GM10266 (cell line): ENCODE results near the gene NEDD9.

ENCODE experiments used
- DNase-seq: peaks from one replicate; pipeline ENCODE4 v3.0.0; 2012; ENCODE audit errors: extremely low spot score
- TF ChIP-seq, protein P1 (sequence below): IDR thresholded peaks from 2 replicates; pipeline ENCODE4 v1.5.1; 2012; ENCODE audit warnings: mild to moderate bottlenecking, low read depth; ENCODE audit not compliant: control insufficient read depth, insufficient read depth; ENCODE audit errors: missing control alignments

The NEDD9 gene

GRCh38 chr6:11143394-11144371 lies 88.8 kb downstream of the NEDD9 start:
- TF ChIP-seq, protein P1, sequence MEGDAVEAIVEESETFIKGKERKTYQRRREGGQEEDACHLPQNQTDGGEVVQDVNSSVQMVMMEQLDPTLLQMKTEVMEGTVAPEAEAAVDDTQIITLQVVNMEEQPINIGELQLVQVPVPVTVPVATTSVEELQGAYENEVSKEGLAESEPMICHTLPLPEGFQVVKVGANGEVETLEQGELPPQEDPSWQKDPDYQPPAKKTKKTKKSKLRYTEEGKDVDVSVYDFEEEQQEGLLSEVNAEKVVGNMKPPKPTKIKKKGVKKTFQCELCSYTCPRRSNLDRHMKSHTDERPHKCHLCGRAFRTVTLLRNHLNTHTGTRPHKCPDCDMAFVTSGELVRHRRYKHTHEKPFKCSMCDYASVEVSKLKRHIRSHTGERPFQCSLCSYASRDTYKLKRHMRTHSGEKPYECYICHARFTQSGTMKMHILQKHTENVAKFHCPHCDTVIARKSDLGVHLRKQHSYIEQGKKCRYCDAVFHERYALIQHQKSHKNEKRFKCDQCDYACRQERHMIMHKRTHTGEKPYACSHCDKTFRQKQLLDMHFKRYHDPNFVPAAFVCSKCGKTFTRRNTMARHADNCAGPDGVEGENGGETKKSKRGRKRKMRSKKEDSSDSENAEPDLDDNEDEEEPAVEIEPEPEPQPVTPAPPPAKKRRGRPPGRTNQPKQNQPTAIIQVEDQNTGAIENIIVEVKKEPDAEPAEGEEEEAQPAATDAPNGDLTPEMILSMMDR, result no peak
- DNase-seq, result no peak

DNA sequence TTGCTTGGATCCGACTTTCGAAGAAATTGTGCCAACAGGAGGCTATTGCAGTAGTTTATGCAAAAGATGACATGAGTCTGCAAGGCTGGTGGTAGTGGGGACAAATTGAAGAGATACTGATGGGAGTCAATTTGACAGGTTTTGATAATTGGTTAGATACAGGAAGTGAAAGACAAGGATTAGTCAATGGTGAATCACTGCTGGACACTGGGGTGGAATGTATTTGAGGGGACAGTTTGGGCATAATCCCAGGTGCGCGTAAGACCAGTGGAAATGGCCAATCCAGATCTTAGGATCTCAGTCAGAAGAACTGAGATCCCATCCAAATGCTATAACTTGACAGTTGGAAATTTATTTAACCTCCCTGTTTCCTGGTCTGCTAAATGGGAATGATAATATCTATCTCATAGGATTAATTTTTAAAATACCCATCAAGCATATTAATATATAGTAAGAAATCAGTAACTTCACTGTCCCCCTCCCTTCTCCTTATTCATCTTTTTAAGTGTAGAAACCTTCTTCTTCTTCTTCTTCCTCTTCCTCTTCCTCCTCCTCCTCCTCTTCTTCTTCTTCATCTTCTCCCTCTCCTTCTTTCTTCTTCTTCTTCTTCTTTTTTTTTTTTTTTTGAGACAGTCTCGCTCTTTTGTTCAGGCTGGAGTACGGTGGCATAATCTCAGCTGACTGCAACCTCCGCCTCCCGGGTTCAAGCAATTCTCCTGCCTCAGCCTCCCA lies 90.0 kb downstream of the NEDD9 start:
- TF ChIP-seq, protein P1, result no peak
- DNase-seq, result no peak

- TF ChIP-seq, protein P1, result no peak
- no peak for DNase-seq
Observed at GRCh38 chr6:11141295-11141694, 91.2 kb downstream of the NEDD9 start.

DNA sequence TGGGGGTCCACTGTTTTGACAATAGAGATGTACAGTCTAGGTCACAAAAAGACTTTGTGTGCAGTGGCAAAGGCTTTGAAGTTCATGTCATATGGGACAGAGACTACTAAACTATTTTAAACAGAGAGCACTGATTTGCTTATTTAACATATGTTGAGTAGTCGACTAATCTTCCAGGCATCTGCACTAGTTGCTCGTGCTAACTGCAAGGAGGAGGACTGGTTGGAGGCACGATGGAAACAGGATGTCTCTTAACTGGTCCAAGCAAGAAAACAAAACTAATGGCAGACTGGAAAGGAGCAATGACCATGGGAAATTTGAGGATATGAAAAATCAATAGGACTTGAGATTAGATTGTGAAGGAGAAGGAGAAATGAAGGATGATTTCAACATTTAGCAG lies 92.4 kb downstream of the NEDD9 start:
- TF ChIP-seq, protein P1, result no peak
- DNase-seq, result no peak

DNA sequence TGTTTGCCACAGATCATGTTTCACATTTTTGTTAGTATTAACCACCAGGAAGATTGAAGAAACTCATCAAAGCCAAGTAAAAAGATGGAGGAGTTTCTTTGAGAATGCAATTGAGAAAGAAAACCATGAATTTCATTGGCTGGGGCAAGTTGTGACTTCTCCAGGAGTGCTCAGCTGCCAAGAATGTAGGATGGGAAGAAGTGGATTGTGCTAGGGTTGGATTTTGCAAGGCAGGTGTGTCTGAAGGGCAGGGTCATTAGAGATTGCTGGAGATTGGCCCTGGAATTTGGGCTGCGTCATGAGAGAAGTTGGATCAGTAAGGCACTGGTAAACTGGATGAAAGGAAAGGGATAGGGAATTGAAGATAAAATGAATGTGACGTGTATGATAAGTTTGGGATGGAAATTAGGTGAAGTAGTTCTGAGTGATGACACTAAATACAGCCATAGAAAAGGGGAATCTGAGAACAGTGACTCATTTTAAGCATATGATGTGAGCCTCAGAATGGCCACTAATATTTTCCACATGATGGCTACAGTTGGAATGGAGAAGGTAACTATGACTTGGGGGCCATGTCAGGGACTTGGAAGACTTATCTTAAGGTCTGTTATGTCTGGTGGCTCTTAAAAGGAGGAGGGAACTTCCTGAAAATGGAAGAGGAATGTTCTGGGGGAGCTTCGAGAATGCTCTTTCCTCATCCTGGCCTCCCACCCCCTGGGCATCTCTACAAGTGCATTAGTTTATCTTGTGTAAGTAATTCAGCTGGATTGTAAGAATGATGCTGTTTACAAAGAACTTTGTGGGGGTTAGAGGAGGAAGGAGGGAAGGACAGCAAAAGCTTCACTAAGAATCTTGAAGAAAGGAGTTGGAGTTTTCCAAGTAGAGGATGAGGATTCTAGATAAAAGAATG lies 93.2 kb downstream of the NEDD9 start:
- TF ChIP-seq, protein P1, result no peak
- DNase-seq, result peak; percentile 28

DNA sequence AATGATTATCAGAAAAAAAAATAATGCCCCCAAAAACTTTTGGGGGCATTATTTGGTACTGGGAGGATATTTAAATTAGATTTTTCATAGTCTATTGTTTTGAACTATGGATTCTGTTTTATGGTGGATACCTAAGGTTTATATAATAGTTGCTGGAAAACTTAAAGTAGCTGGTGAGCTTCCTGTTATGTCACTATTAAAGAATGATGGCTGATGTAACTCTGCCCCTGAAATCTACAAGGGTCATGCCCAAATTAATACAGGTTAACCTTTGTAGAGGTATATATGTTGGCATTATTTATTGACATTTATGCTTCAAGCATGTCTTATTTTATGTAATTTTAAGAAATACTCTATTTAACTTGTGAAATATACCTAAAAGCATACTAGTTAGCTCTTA lies 95.7 kb downstream of the NEDD9 start:
- DNase-seq, result no peak
- TF ChIP-seq, protein P1, result no peak
